Gastroesophageal sphincter (tissue), 3 donors: ENCODE data around the gene SAT2.

Experiments
- POLR2A ChIP-seq, 2 donors: fragments of 450-650 bp; IDR thresholded peaks; one replicate each; pipeline ENCODE4 v1.6.1; 2017; ENCODE audit warnings: antibody characterized with exemption in 2 of 2, mild to moderate bottlenecking in 2 of 2, moderate library complexity in 1 of 2
- TF ChIP-seq, protein P1 (sequence below), 4 experiments: fragments of 200-600 bp in 2 of 4; fragments of 450-650 bp in 2 of 4; sonication (generic) in 1 of 4; IDR thresholded peaks; one replicate each; pipeline ENCODE4 v1.5.1; 2017 to 2019; ENCODE audit warnings: antibody characterized with exemption in 4 of 4, mild to moderate bottlenecking in 2 of 4, moderate library complexity in 2 of 4

DNA sequence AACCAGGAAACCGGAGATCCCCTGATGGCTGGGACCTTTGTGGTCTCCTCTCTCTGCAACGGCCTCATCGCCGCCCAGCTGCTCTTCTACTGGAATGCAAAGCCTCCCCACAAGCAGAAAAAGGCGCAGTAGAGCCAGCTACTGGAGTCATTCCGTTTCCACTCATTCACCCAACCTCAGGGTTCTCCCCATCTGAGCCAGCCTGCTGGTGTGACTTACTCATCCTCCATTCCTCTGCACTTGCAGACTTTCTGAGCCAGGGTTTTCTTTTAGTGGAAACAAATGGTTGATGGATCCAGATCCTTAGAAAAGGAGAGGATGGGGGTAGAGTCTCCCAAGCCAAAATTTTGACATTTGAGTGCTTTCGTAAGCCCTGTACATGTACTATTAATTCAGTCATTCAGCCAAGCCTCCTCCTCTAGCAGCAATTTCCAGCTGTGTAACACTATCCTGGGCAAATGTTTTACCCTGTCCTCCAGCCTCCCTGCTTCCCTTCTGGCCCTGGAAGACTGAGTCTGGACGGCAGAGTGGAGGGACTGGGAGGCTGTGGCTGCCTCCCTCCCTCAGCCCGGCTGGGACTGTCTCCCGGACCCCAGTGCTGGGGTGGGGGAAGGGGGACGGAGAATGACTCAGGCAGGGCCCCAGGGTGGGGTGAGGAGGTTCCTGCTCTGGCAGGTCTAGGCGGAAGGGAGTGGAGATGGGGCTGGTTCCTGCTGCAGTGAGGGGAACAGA is 40.0 kb downstream of the SAT2 start:
- TF ChIP-seq, protein P1, sequence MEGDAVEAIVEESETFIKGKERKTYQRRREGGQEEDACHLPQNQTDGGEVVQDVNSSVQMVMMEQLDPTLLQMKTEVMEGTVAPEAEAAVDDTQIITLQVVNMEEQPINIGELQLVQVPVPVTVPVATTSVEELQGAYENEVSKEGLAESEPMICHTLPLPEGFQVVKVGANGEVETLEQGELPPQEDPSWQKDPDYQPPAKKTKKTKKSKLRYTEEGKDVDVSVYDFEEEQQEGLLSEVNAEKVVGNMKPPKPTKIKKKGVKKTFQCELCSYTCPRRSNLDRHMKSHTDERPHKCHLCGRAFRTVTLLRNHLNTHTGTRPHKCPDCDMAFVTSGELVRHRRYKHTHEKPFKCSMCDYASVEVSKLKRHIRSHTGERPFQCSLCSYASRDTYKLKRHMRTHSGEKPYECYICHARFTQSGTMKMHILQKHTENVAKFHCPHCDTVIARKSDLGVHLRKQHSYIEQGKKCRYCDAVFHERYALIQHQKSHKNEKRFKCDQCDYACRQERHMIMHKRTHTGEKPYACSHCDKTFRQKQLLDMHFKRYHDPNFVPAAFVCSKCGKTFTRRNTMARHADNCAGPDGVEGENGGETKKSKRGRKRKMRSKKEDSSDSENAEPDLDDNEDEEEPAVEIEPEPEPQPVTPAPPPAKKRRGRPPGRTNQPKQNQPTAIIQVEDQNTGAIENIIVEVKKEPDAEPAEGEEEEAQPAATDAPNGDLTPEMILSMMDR (IDR thresholded peaks at IDR 0.05): no peak
- peak in 1 of 2 donors; percentile 11 for TF ChIP-seq POLR2A (IDR thresholded peaks at IDR 0.05)
